Skin of body (tissue), 2 donors: ENCODE measurements around the gene FNTB. TPM values are rescaled to one million over a fixed set of nuclear protein-coding genes. Genes with fewer than 3 reads are reported as not detected.

ENCODE experiments used
- DNase-seq: peaks from one replicate; lab custom pipeline; 2025; lab: John Stamatoyannopoulos, UW
- total RNA-seq: library from RNA; depleted of rRNA; stranded (reverse); fragments of >200 nt; gene quantifications from one replicate; pipeline ENCODE4 v1.2.3, GENCODE V29; 2014

FNTB gene
- total RNA-seq, 1 donor from 2014 or later = 16.5 TPM

DNA sequence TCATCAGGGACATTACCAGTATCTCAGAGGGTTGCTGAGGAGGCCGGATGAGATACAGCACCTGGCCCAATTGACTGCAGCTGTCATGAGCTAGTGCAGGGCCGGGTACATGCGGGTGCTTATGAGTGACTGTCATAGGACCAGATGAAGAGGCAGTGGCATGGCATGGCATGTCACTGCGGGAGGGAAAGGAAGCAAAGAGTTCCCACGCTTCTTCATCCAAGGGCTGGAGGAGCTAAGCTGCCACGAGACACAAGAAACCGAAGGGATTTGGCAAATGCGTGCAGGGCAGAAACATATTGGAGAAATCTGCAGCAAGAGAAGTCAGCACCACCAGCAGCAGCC, 33.4 kb upstream of the FNTB start:
- no peak for DNase-seq

DNA sequence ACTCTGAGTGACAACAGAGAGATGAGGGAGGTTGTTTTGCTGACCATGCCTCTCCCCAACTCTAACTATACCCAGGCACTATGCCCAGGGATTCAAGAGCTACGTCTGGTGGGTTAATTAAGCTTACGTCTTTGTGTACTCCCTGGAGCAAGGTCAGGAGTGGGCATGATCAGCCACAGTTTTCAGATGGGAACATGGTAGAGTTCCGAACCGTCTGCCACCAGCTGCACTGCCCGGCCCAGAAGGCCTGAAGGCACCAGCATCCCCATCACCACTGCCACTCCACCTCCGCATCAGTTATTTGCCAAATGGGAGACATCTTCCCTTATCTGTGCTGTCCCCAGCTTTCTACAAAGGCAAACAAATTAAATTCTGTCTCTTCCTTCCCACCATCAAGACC, 33.0 kb upstream of the FNTB start:
- no peak for DNase-seq

DNA sequence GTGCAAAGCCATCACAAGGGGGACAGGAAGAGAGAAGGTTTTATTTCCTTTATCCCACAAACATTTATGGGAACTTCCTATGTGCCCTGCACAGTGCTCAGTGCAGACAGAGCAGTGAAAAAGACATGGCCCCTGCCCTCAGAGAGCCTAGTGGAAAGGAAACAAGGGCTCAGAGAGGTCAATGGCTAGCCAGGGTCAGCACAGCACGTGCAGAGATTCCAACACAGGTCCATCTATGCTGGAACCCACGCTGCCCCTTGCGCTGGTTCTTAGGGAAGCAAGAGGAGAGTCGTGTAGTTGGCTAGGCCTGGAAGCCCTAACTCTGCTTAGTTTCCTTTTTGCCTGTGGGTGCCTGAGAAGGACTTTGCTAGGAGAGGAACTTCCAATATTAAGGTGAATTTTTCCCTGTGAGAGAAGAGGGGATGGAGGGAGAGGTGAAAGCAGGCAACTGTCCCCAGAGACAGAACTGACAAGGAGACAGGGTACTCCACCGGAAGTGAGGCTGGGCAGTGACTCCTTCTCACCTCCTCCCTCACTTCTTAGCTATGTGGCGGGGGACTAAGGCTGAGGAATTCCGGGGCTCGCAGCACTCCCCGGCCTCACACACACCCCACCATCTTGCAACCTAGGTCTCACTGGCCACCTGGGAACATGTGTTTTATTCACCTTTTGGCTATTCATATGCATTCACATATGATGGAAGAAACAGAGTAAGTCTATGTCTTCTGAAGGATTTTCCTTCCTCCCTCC, 32.0 kb upstream of the FNTB start:
- DNase-seq = no peak

DNA sequence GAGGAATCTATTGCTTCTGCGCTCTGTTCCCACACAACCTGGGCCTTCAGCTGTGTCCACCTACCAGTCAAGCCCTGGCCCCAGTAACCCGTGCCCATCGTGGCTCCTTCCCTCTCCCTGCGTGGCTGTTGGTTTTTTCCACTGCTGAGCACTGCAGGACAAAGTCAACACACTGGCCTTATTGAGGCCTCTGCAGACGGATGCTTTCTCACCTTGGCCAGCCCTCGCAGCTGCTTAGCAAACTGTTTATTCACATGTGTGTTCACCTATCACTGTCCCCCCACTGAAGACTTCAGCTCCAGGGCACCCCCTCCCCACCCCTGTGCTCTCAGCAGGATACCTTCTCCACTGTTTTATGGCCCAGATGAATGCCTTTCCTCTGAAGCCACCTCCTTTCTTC, 31.4 kb upstream of the FNTB start:
- DNase-seq = no peak

DNA sequence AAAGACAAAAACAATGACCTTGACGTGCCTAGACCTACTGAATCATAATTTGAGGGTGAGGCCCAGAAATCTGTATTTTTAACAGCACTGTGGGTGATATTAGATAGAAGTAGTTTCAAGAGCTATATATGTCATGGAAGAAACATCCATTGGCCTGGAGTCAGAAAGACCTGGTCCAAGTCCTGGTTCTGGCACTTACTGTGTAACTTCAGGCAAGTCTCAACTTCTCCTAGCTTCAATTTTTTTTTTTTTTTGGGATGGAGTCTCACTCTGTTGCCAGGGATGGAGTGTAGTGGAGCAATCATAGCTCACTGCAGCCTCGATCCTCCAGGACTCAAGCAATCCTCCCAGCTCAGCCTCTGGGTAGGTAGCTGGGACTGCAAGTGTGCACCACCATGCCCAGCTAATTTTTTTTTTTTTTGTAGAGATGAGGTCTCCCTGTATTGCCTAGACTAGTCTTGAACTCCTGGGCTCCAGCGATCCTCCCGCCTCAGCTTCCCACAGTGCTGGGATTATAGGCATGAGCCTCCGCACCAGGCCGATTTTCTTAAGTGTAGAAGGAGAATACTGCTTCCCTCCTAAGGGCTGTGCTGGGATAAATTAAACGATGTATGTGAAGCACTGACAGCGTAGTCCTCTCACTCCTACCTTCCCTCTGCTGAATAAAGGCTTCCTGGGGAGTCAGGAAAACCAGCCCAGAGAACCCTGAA, 29.8 kb upstream of the FNTB start:
- no peak for DNase-seq

DNA sequence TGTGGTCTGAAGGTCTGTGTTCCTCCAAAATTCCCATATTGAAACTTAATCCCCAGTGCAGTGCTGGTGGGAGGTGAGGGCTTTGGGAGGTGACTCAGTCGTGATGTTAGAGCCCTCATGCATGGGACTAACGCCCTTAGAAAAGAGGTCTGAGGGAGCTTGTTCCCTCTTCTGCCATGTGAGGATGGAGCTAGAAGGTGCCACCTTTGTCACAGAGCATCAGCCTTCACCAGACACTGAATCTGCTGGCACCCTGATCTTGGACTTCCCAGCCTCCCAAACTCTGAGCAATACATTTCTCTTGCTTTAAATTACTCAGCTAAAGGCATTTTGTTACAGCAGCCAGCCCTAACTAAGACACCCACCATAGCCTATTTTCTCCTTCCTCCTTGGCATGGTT, 28.5 kb upstream of the FNTB start:
- no peak for DNase-seq

DNA sequence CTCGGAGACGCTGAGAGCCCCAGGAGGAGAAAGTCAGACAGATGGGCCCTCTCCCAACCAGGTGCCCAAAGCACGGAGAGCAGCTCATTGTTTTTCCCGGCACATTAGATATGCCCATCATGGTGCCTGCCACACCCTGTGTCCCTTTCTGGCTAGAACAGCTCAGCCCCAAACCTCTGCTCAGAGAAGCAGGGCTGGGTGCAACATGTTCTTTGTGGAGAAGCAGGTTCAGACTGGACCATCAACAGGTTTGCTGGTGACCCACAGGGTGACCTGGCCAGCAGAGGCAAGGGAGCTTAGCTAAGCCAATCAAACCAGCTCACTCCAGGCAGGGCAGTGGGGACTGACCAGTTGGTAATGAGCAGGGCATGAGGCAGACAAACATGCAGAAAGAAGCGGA, 28.0 kb upstream of the FNTB start:
- no peak for DNase-seq

DNA sequence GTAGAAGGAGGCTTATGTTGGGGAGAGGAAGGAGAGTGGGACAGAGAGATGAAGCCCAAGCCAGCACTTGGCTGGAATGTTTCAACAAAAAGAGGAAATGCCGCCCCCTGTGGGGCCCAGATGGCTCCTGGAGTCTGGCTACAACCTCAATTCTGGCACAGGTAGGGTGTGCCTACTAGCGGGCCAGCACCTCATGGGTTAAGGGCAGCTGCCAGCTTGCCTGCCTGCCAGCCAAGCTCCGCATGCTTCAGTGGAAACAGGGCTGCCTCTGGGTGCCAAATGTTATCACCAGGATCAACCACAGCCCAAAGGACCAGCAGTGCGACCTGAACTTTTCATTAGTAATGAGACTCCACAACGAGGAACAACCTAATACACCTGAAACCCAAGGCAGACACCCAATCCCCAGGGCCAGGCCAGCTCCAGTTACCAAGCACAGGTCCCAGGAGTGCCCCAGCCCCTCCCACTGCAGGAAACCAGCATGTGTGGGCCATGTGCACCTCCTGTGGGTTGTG, 25.9 kb upstream of the FNTB start:
- no peak for DNase-seq

DNA sequence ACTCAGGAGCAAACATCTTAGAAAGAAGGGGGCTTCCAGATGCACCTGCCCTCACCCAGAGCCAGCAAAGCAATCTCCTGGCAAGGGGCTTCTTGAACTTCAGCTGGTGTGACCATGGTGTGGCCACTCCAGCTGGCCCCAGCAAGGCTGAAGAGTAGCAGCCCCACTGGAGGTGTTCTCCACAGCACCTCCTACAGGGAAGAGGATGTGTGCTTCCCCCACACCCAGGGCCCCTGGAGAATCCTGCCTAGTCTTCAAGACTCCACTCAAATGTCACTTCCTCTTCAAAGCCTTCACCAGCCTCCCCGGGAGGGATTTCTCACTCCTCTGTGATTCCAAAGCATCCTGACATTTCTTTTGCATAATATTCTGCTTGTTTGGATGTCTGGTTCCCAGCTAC, 23.1 kb upstream of the FNTB start:
- DNase-seq = no peak

DNA sequence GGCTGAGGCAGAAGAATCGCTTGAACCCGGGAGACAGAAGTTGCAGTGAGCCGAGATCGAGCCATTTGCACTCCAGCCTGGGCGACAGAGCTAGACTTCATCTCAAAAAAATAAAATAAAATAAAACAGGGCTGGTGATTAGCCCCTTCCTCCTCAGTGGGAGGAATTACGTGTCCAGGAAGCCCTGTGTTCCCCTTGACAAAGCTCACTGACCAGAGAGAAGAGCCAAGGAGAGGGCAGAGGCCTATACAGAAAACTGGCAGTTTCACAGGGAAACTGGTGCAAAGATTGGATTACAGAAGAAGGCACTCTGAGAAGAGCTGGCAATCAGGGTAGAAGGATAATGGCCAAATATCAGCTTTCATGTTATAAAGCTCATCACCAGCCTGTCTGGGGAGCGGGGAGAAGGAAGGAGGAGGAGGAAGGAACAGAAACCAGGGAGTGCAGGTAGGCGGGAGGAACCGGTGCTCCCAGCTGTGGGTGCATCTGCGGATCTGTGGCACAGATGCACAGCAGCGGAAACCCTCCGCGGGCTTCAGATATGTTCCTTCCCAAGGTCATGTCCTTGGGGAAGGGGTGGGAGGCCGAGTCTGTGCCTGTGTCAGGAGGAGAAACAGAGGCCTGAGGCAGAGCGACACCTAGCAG, 21.2 kb upstream of the FNTB start:
- no peak for DNase-seq

DNA sequence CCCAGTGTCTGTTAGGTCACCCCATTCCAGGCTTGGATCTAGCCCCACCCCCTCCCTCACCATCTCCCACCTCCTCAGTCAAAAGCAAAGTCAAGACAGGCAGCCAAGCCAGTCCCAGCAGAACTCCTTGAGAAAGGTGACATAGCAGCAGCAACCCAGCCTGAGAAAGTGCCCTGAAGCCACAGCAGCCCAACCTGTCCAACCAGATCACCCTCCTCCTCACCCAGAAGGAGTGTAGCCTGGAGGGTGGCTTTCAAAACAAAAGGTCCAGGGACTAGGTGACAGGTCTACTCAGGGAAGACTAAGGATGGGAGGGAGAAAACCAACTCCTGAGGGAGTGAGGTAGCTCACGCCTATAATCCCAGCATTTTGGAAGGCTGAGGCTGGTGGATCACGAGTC, 19.7 kb upstream of the FNTB start:
- DNase-seq = no peak

DNA sequence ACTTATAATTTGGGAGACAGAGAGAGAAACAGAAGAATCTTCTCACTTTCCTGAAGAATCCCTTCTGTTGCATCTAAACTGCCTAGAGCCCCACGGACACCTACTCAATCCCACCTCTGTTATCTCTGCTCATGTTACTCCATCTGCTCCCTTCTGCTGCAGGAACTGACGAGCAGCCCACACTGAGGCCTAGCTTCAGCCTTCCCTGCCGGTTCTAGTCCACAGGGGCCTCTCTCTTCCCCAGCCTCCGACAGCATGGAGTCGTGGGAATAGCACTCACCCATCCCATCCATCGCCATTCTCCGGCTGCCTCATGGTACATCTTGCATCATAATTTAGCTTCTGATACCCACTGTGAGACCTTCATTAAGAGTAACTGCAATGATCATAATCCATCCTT, 18.5 kb upstream of the FNTB start:
- DNase-seq = no peak

DNA sequence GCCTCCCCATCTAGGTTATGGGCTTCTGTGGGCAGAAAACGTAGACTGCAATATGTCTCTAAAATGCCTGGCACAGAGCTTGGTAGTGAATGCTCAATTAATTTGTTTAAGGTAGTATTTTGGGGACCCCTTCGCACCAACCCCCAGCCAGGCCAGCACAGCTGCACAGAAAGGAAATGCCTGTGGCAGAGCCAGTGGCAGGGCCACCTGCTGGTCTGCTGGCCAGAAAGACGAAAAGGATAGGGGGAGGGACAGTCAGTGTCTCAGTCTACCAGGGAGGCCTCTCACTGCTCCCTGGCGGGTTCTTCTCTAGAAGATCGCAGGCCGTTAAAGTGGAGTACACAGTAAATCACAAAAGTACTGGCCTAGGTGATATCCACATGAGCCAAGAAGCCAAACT, 18.0 kb upstream of the FNTB start:
- DNase-seq = no peak

DNA sequence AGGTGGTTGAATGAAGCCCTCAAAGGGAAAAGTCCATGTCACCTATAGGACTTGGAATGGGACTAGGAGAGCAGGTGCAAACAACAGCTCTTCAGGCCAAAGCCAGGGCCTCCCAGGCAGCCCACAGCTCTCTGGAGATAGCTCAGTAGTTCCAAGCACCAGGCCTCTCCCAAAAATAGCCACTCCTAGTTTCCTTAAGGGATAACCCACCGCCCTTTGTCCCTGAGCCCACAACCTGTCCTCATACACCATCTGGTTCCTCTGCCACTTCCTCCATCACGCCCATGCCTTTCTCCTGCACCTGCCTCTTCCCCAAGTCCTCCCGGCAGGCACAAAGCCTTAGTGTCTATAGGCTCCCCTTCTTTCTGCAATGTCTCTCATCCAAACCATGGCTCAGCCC, 16.7 kb upstream of the FNTB start:
- no peak for DNase-seq

DNA sequence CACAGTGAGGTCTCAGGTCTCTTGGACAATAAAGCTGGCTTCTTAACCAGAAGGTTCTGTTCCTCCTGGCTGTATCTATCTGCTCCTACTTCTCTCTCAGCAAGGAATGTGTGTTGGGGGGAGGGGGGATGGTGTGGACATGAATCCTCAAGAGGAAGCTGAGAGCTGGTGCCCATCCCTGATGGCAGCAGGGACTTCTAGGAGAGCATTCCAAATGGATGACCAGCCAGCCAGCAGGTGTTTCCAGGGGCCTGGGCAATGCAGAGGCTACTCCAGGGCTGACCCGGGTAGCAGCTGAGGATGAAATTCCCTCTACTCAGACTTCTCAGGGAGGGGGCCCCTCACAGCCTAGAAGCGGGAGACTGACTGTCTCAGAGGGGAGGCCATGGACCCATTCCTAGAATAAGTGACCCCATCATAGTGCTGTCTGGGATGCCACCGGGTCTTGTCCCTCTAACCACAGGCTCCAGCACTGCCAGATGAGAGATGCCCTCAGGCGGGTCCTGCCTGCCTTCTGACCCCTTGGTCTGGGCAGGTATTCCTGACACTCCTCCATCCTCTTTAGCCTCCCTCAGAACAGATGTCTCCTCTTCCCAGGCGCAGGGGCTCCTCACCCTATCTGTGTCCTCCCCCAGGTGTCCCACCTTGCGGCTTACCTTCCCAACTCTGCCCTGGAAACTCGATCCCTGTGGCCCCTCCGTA, 15.8 kb upstream of the FNTB start:
- no peak for DNase-seq

DNA sequence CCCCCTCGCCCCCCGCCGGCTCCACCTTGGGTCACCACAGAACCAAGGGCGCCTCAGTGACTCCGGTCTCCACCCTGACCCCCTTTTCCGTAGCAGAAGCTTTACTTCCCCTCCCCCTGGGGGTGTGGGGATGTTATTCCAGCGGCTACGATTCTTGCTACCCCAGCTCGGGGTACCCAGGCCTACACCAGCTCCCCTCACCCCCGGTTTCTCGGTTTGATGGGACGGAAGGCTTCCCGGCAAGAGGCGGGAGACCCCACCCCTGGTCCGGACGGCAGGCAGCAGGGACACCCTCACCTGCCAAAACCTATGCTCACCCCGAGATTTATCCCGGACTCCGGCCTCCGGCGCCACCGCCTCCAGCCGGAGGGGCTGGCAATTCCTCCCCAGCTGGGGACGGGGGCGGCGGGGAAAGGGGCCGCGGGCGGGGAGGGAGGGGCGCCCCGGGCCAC, 15.2 kb upstream of the FNTB start:
- no peak for DNase-seq

DNA sequence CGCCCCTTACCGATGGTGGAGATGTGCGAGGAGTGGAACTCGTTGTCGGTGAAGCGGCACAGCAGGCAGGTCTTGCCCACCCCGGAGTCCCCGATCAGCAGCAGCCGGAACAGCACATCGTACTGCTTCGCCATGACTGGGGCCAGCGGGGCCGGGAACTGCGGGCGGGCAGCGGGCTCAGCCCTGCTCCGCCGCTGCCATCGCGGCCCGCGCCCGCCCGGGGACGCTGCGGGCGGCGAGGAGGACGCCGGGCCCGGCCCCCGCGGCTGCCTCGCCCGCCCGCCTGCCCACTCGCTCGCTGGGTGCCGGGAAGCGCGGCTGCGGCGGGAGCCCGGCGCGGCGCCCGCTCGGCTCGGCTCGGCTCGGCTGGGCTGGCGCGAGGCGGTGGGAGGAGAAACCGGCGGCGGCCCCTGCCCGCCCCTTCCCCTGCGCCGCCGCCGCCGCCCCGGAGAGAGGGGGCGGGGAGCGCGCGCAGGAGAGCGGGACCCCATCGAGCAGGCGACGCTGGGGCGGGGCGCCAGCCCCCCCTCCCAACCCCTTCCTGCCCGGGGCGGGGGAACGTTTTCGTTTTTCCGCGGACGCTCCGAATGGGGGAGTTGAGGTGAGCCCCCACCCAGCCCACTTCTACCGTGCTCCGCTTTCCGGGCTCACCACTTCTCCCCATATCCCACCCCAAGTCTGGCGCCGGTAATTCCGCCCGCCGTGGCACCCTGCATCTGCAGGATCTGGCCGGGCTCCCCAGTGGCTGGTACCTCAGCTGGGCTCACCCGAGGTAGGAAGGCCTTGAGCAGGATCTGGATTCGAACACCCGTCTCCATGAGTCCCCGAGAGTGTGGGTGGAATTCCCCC, 14.5 kb upstream of the FNTB start, which contains the start of gene RAB15:
TSS of gene RAB15 (minus strand) at position 394 of the 849 bp plus-strand sequence. CDS start at position 134, 260 bp downstream.
- DNase-seq = no peak

DNA sequence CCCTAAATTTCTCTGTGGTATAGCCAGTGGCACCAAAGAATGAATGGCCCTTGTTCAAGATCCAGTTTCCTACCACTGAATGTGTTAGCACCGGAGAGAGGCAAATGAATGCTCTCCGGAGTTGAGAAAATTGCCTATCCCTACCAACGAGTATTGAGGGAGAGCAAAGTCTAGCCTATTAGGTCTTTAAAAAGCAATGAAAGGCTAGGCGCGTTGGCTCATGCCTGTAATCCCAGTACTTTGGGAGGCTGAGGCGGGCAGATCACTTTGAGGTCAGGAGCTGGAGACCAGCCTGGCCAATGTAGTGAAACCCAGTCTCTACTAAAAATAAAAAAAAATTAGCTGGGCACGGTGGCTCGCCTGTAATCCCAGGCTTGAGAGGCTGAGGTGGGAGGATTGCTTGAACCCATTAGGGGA, 13.7 kb upstream of the FNTB start:
- DNase-seq = no peak

DNA sequence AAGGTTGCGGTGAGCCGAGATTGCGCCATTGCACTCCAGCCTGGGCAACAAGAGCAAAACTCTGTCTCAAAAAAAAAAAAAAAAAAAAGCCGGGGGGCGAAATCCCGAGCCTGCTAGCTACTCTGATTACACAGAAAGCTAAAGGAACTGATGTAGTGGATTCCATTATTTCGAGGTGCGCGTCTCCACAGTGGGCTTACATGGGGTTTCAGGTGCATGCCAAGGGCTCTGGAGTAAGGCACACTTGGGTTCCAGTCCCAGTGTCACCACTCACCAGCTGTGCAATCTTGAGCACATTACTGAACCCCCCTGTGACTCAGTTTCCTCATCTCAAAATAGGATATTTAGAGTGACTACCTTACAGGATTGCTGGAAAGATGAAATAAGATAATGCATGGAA, 12.9 kb upstream of the FNTB start:
- DNase-seq = no peak

DNA sequence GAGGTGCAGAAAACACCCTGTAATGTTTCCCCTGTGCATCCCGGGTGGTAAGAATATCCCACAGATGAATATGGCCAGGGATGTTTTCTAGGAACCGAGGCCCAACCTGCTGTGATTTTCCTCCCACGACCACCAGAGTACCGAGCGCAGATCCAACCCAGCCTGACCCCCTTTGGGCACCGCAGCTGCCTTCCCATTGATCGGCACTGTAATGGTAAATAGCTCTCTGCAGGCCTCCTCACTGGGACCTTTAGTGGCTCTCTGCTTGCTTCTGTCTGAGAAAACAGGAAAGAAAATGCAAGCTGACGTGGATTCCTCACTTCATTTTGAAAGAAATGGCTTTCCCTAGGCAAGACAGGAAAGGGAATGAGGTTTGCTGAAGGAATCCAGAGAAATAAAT, 12.1 kb upstream of the FNTB start:
- no peak for DNase-seq
